Measurements from ENCODE around the gene TRIM74. TPM values are rescaled to one million over a fixed set of nuclear protein-coding genes. Genes with fewer than 3 reads are reported as not detected.

Gene TRIM74
- total RNA-seq, 1 donor from 2014 or later, result 2.9 TPM

DNA sequence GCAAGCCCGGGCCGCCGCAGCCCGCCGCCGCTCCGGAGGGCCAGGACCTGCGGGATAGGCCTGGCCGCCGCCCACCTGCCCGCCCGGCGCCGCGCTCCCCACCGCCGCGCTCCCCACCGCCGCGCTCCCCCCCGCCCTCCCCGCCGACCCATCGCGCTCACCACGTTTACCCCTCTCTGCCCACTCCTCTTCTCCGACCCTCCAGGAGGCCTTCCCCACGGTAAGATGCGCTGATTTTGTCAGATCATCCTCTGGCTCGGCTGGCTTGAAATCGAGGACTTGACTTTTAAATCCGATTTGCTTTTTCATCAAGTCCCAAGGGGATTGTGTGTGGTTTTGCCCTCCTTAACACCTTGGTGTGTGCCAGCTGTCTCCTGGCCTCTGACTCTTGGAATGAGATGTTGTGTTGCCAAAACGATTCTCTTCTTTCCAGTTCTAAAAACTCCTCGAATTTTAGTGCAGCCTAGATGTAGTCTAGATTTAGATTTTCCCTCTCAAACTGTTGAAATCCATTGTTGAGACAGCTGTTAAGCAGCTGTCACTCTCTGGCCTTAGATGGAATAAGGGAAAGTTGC is 43.6 kb downstream of the TRIM74 start:
- no peak for TF ChIP-seq CTCF (IDR thresholded peaks at IDR 0.05; ENCODE audit: partially characterized antibody, unreplicated experiment)
- Mint-ChIP-seq H3K4me3 (ENCODE audit: unreplicated experiment) (peak overlapping the region; percentile 91), H3K36me3 (ENCODE audit: unreplicated experiment) (no peaks in the 10 kb centered on the region), H3K9me3 (ENCODE audit: unreplicated experiment) (peaks cover 17% of the 10 kb centered on the region), H3K27me3 (ENCODE audit: unreplicated experiment) (peaks cover 11% of the 10 kb centered on the region), H3K27ac (ENCODE audit: unreplicated experiment) (peak overlapping the region; percentile 96), H3K4me1 (ENCODE audit: low read depth, unreplicated experiment) (peaks cover 10% of the 10 kb centered on the region)
- DNase-seq, result no peak

- Mint-ChIP-seq H3K9me3 (ENCODE audit: unreplicated experiment) (peaks cover 17% of the 10 kb centered on the region), H3K4me1 (ENCODE audit: low read depth, unreplicated experiment) (peaks cover 10% of the 10 kb centered on the region), H3K36me3 (ENCODE audit: unreplicated experiment) (no peaks in the 10 kb centered on the region), H3K27ac (ENCODE audit: unreplicated experiment) (peak within 1 kb of the TSS; percentile 96), H3K4me3 (ENCODE audit: unreplicated experiment) (peak within 1 kb of the TSS; percentile 99), H3K27me3 (ENCODE audit: unreplicated experiment) (peaks cover 11% of the 10 kb centered on the region)
- peak; percentile 87 for DNase-seq
- TF ChIP-seq CTCF (IDR thresholded peaks at IDR 0.05; ENCODE audit: partially characterized antibody, unreplicated experiment), result no peak
Measured at GRCh38 chr7:72924733-72925545, 44.3 kb downstream of the TRIM74 start, which contains the start of gene POM121. TSS of gene POM121 (plus strand) at chr7:72925095. CDS start at chr7:72925122, 27 bp downstream.

- Mint-ChIP-seq H3K27me3 (ENCODE audit: unreplicated experiment) (peaks cover 11% of the 10 kb centered on the region), H3K4me1 (ENCODE audit: low read depth, unreplicated experiment) (peaks cover 10% of the 10 kb centered on the region), H3K9me3 (ENCODE audit: unreplicated experiment) (peaks cover 17% of the 10 kb centered on the region), H3K4me3 (ENCODE audit: unreplicated experiment) (peak overlapping the region; percentile 99), H3K36me3 (ENCODE audit: unreplicated experiment) (no peaks in the 10 kb centered on the region), H3K27ac (ENCODE audit: unreplicated experiment) (peak overlapping the region; percentile 96)
- no peak for TF ChIP-seq CTCF (IDR thresholded peaks at IDR 0.05; ENCODE audit: partially characterized antibody, unreplicated experiment)
- DNase-seq, result no peak
Measured at GRCh38 chr7:72924386-72924732, 44.9 kb downstream of the TRIM74 start.

- no peak for TF ChIP-seq CTCF (IDR thresholded peaks at IDR 0.05; ENCODE audit: partially characterized antibody, unreplicated experiment)
Measured at GRCh38 chr7:72919256-72919775, 50.0 kb downstream of the TRIM74 start.

More at GRCh38 chr7:72919256-72919775, 50.0 kb downstream of the TRIM74 start:
- H3K4me3 Mint-ChIP-seq (ENCODE audit: unreplicated experiment), result no peak overlapping the region
- peaks cover 2% of the 10 kb centered on the region for H3K27me3 Mint-ChIP-seq (ENCODE audit: unreplicated experiment)
- peak overlapping the region; percentile 12 for H3K27ac Mint-ChIP-seq (ENCODE audit: unreplicated experiment)
- H3K36me3 Mint-ChIP-seq (ENCODE audit: unreplicated experiment), result no peaks in the 10 kb centered on the region
- peaks cover 4% of the 10 kb centered on the region for H3K9me3 Mint-ChIP-seq (ENCODE audit: unreplicated experiment)
- DNase-seq, result no peak
- H3K4me1 Mint-ChIP-seq (ENCODE audit: low read depth, unreplicated experiment), result peaks cover 9% of the 10 kb centered on the region
